ENCODE measurements around the gene NLRP8.

DNA sequence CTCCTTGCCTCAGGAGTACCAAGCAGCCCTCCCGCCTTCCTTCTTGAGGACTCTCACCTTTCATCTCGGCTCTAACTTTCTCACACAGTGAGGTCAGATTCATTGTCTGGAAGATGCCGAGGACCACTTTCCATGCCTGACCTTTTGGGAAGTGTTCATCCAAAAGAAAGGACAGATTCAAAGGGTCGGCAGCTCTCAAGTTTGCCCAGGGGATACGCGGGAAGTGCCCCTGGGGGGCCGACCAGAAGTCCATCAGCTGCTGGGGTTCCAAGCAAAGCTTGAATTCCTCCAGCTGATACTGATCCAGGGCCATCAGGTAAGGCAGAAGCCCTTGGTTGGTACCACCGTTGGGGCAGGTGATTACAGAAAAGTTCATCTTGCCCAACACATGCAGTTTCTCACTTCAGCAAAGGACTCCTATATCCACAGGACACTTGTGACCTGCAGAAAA, 15.7 kb upstream of the NLRP8 start, which contains the start of gene NLRP13:
- TF ChIP-seq CTCF (IDR thresholded peaks at IDR 0.05) (no peak), ZFX (IDR thresholded peaks at IDR 0.05; ENCODE audit: borderline replicate concordance) (no peak)

Data from 22Rv1 (cell line).